Neural crest cell (in vitro differentiated cells): ENCODE data around the gene TRAF3IP3. TPM values are rescaled to one million over a fixed set of nuclear protein-coding genes. Genes with fewer than 3 reads are reported as not detected.
A peak's percentile ranks its signal among the peaks of the same experiment; 100 is the strongest.

Source experiments
- DNase-seq: peaks from one replicate; pipeline ENCODE4 v3.0.0; 2021; ENCODE audit warnings: low read depth, mixed read lengths, low spot score
- H3K27ac Mint-ChIP-seq: one replicate; pipeline ENCODE4 v1.8.0; 2021; ENCODE audit warnings: mild to moderate bottlenecking, mixed read lengths; ENCODE audit not compliant: unreplicated experiment
- H3K27me3 Mint-ChIP-seq: 2 replicates; pipeline ENCODE4 v1.8.0; 2021; ENCODE audit warnings: low read depth, mild to moderate bottlenecking, mixed read lengths
- H3K36me3 Mint-ChIP-seq: 2 replicates; pipeline ENCODE4 v1.8.0; 2021; ENCODE audit warnings: low read depth, mild to moderate bottlenecking, mixed read lengths
- H3K4me1 Mint-ChIP-seq: 2 replicates; pipeline ENCODE4 v1.8.0; 2021; ENCODE audit warnings: mixed read lengths
- H3K4me3 Mint-ChIP-seq: one replicate; pipeline ENCODE4 v1.8.0; 2021; ENCODE audit warnings: mild to moderate bottlenecking, mixed read lengths
- H3K9me3 Mint-ChIP-seq: 2 replicates; pipeline ENCODE4 v1.8.0; 2021; ENCODE audit warnings: mixed read lengths
- total RNA-seq: library from RNA; stranded (reverse); gene quantifications from 2 replicates; pipeline ENCODE4 v1.2.1, GENCODE V29; 2021
- TF ChIP-seq, protein P1 (sequence below): fragments of 200-600 bp; sonication (generic); conservative IDR thresholded peaks from 2 replicates; pipeline ENCODE4 v1.5.0; 2021; ENCODE audit warnings: antibody characterized with exemption, mild to moderate bottlenecking

The TRAF3IP3 gene
- total RNA-seq, 1 donor from 2014 or later = not detected

DNA sequence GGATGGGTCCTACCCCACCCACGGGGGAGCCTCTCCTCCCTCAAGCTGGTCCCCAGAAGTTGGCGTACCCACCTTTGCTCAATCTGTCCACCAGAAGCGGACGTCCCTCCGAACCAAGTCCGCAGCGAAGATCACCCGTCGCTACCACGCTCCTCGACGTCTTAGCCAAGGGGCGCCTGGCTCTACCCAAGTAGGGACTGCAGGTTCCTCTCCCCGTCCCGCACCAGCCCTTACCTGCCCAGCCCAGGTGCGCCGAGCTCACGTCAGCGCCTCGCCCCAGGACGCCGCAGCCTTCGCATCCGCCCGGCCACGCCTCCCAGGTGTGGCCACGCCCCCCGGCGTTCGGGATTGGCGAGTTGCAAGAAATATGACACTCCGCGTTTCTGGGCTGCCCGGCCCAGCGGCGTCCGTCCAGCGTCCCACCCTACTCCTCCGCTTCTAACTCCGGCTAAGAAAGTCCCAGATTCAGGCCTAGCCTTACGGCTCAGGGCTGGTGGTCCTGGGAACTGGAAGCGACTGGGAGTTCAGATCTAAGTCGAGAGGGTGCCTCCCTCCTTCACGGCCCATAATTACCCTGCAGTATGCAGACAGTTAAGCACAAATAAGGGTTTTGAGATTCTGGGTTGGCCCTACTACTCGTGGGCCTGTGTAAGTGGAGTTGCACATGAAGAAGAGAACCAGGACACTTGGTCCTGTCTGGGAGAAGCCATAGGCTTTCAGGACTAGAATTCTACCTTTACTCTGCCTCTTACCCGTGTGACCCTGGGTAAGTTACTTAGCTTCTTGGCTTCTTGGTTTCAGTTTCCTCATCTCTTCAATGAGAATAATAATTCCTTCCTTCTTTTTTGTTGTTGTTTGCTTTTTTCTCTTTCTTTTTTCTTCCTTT is 50.3 kb downstream of the TRAF3IP3 start, which contains the start of gene IRF6:
TSS of gene IRF6 (minus strand) at position 268 of the 886 bp plus-strand sequence. CDS start 4,729 bp downstream, outside the sequence.
- DNase-seq = peak; percentile 61
- H3K27me3 Mint-ChIP-seq = peaks cover 72% of the 10 kb centered on the region
- no peaks in the 10 kb centered on the region for H3K36me3 Mint-ChIP-seq
- no peaks in the 10 kb centered on the region for H3K9me3 Mint-ChIP-seq
- TF ChIP-seq, protein P1, sequence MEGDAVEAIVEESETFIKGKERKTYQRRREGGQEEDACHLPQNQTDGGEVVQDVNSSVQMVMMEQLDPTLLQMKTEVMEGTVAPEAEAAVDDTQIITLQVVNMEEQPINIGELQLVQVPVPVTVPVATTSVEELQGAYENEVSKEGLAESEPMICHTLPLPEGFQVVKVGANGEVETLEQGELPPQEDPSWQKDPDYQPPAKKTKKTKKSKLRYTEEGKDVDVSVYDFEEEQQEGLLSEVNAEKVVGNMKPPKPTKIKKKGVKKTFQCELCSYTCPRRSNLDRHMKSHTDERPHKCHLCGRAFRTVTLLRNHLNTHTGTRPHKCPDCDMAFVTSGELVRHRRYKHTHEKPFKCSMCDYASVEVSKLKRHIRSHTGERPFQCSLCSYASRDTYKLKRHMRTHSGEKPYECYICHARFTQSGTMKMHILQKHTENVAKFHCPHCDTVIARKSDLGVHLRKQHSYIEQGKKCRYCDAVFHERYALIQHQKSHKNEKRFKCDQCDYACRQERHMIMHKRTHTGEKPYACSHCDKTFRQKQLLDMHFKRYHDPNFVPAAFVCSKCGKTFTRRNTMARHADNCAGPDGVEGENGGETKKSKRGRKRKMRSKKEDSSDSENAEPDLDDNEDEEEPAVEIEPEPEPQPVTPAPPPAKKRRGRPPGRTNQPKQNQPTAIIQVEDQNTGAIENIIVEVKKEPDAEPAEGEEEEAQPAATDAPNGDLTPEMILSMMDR = no peak
- H3K4me1 Mint-ChIP-seq = peaks cover 6% of the 10 kb centered on the region
- no peak within 1 kb of the TSS for H3K27ac Mint-ChIP-seq
- H3K4me3 Mint-ChIP-seq = peak within 1 kb of the TSS; percentile 78

- peaks cover 6% of the 10 kb centered on the region for H3K4me1 Mint-ChIP-seq
- no peaks in the 10 kb centered on the region for H3K36me3 Mint-ChIP-seq
- no peak overlapping the region for H3K4me3 Mint-ChIP-seq
- no peak for DNase-seq
- no peaks in the 10 kb centered on the region for H3K9me3 Mint-ChIP-seq
- TF ChIP-seq, protein P1 = no peak
- no peak overlapping the region for H3K27ac Mint-ChIP-seq
- H3K27me3 Mint-ChIP-seq = peaks cover 67% of the 10 kb centered on the region
These were observed 51.7 kb downstream of the TRAF3IP3 start for GRCh38 chr1:209807509-209807908.

DNA sequence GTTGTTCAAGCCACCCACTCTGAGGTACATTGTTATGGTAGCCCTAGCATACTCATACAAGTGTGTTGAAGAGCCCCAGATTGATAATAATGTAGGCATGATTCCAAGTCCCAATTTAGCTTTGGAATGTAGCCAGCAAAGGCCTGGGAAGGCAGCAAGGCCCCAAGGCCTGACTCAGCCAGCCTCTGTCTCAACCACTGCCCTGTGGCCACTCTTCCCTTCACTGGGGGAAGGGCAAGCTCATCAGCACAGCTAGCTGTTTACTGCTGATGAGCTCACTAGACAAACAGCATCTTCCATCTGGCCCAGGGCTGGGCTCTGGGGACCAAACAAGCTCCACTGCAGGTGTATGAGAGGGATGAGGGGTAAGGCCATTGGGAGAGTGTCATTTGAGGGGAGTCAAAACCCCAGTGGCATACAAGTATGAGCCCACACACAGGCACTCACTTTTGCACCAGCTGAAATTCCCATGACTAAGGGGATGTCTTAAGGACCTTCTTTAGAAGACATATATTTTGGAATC is 52.3 kb downstream of the TRAF3IP3 start:
- Mint-ChIP-seq H3K9me3 (no peaks in the 10 kb centered on the region), H3K27ac (no peak overlapping the region), H3K4me3 (no peak overlapping the region), H3K4me1 (peaks cover 6% of the 10 kb centered on the region), H3K36me3 (no peaks in the 10 kb centered on the region), H3K27me3 (peaks cover 65% of the 10 kb centered on the region)
- TF ChIP-seq, protein P1 = no peak
- DNase-seq = no peak

DNA sequence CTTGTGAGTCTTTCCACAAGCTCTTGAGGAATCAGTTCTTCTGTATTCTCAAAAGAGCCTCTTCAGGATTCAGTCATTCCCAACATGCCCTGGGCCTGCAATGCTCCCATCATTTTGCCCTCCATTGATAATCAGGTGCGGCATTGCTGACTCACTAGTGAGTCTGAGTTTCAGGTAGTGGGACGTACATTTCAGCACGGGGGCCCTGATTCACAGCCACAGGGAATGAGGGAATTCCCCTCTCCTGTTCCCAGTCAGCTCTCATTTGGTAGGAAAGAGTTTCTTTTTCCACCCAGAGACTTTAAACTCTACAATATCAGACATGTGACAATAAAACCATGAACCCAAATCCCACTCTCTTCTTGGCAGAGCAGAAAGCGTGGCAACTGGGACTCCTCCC is 53.8 kb downstream of the TRAF3IP3 start:
- no peaks in the 10 kb centered on the region for H3K9me3 Mint-ChIP-seq
- no peak for DNase-seq
- H3K27ac Mint-ChIP-seq = no peak overlapping the region
- peaks cover 62% of the 10 kb centered on the region for H3K27me3 Mint-ChIP-seq
- peaks cover 6% of the 10 kb centered on the region for H3K4me1 Mint-ChIP-seq
- no peak overlapping the region for H3K4me3 Mint-ChIP-seq
- TF ChIP-seq, protein P1 = no peak
- H3K36me3 Mint-ChIP-seq = no peaks in the 10 kb centered on the region

DNA sequence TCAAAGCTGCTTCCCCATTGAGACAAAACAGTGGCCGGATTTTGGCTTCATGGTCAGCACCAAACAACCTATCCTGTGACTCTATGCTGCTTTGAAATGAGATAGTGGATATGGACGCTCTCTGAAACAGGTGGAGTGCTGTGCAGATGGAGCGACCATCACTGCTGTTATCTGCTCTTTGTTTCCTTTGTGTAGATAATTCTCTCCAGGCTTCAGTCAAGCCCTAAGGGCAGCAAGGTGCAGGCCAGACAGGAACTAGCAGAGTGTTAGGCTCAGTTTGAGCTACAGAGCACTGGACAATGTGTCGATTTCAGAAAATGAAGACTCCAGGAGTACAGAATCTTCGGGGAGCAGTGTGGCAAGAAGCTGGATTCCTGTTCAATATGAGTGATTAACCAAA is 54.9 kb downstream of the TRAF3IP3 start:
- TF ChIP-seq, protein P1 = no peak
- H3K4me1 Mint-ChIP-seq = peaks cover 6% of the 10 kb centered on the region
- no peaks in the 10 kb centered on the region for H3K36me3 Mint-ChIP-seq
- DNase-seq = no peak
- H3K27ac Mint-ChIP-seq = no peak overlapping the region
- H3K9me3 Mint-ChIP-seq = no peaks in the 10 kb centered on the region
- H3K4me3 Mint-ChIP-seq = no peak overlapping the region
- peaks cover 55% of the 10 kb centered on the region for H3K27me3 Mint-ChIP-seq
